ENCODE data around the gene MED31. TPM values are rescaled to one million over a fixed set of nuclear protein-coding genes. Genes with fewer than 3 reads are reported as not detected.
"Not testable (repeated sequence)": the region's sequence is repeated elsewhere in the genome, so short reads cannot be mapped to it uniquely, and the experiment has no call there.

Gene MED31
- 27.5 TPM for polyA plus RNA-seq (2013, experiment 1 of 4)
- 23.9 TPM for polyA plus RNA-seq (2013, experiment 2 of 4)
- 21.5 TPM for polyA plus RNA-seq (2013, experiment 3 of 4)
- 22.3 TPM for polyA plus RNA-seq (2013, experiment 4 of 4)

GRCh38 chr17:6651354-6651918 is at the start of gene MED31, which contains the start of gene C17orf100:
Gene MED31 (minus strand): TSS chr17:6651605. CDS start chr17:6651528, 77 bp downstream.
Gene C17orf100 (plus strand): TSS chr17:6651762. CDS start chr17:6651914, 152 bp downstream.
- Histone ChIP-seq H3K27me3 (ENCODE audit: control insufficient read depth, insufficient read depth, low read length, poor library complexity, severe bottlenecking) (peaks cover 36% of the 10 kb centered on the region), H3K9me3 (ENCODE audit: control insufficient read depth, low read length) (no peaks in the 10 kb centered on the region), H3K36me3 (ENCODE audit: control insufficient read depth, insufficient read depth, low read length) (peaks cover 3% of the 10 kb centered on the region), H3K4me1 (ENCODE audit: control insufficient read depth, insufficient read depth, low read length) (peaks cover 33% of the 10 kb centered on the region), H3K27ac (ENCODE audit: insufficient read depth, low read depth, low read length, poor library complexity, severe bottlenecking) (peak within 1 kb of the TSS; percentile 98), H3K4me3 (ENCODE audit: insufficient read depth, low read depth, low read length) (peak within 1 kb of the TSS; percentile 88)
- 4 to 5% methylated on average over 35 of the region's 35 CpGs for WGBS, 2 experiments

GRCh38 chr17:6700948-6701307 is 49.5 kb upstream of the MED31 start:
- WGBS, 2 experiments: 90 to 94% methylated on average over 8 of the region's 8 CpGs
- Histone ChIP-seq H3K27ac (ENCODE audit: insufficient read depth, low read depth, low read length, poor library complexity, severe bottlenecking) (no peak overlapping the region), H3K27me3 (ENCODE audit: control insufficient read depth, insufficient read depth, low read length, poor library complexity, severe bottlenecking) (peaks cover 6% of the 10 kb centered on the region), H3K9me3 (ENCODE audit: control insufficient read depth, low read length) (no peaks in the 10 kb centered on the region), H3K4me3 (ENCODE audit: insufficient read depth, low read depth, low read length) (no peak overlapping the region), H3K36me3 (ENCODE audit: control insufficient read depth, insufficient read depth, low read length) (no peaks in the 10 kb centered on the region), H3K4me1 (ENCODE audit: control insufficient read depth, insufficient read depth, low read length) (no peaks in the 10 kb centered on the region)

GRCh38 chr17:6699997-6700947 is 48.9 kb upstream of the MED31 start:
- WGBS, 2 experiments: 88 to 91% methylated on average over 16 of the region's 16 CpGs
- Histone ChIP-seq H3K27me3 (ENCODE audit: control insufficient read depth, insufficient read depth, low read length, poor library complexity, severe bottlenecking) (peaks cover 6% of the 10 kb centered on the region), H3K4me3 (ENCODE audit: insufficient read depth, low read depth, low read length) (no peak overlapping the region), H3K9me3 (ENCODE audit: control insufficient read depth, low read length) (no peaks in the 10 kb centered on the region), H3K4me1 (ENCODE audit: control insufficient read depth, insufficient read depth, low read length) (no peaks in the 10 kb centered on the region), H3K36me3 (ENCODE audit: control insufficient read depth, insufficient read depth, low read length) (no peaks in the 10 kb centered on the region), H3K27ac (ENCODE audit: insufficient read depth, low read depth, low read length, poor library complexity, severe bottlenecking) (no peak overlapping the region)

- WGBS, 2 experiments: 88 to 91% methylated on average over 11 of the region's 11 CpGs
- H3K4me3 ChIP-seq (ENCODE audit: insufficient read depth, low read depth, low read length): no peak overlapping the region
- no peaks in the 10 kb centered on the region for H3K9me3 ChIP-seq (ENCODE audit: control insufficient read depth, low read length)
- H3K27me3 ChIP-seq (ENCODE audit: control insufficient read depth, insufficient read depth, low read length, poor library complexity, severe bottlenecking): peaks cover 6% of the 10 kb centered on the region
- no peak overlapping the region for H3K27ac ChIP-seq (ENCODE audit: insufficient read depth, low read depth, low read length, poor library complexity, severe bottlenecking)
- H3K36me3 ChIP-seq (ENCODE audit: control insufficient read depth, insufficient read depth, low read length): no peaks in the 10 kb centered on the region
- no peaks in the 10 kb centered on the region for H3K4me1 ChIP-seq (ENCODE audit: control insufficient read depth, insufficient read depth, low read length)
Observed at GRCh38 chr17:6698004-6698403, 46.6 kb upstream of the MED31 start.

GRCh38 chr17:6696906-6697305 is 45.5 kb upstream of the MED31 start:
- 82 to 86% methylated on average over 5 of the region's 5 CpGs for WGBS, 2 experiments
- H3K9me3 ChIP-seq (ENCODE audit: control insufficient read depth, low read length): no peaks in the 10 kb centered on the region
- no peaks in the 10 kb centered on the region for H3K36me3 ChIP-seq (ENCODE audit: control insufficient read depth, insufficient read depth, low read length)
- no peak overlapping the region for H3K4me3 ChIP-seq (ENCODE audit: insufficient read depth, low read depth, low read length)
- no peaks in the 10 kb centered on the region for H3K4me1 ChIP-seq (ENCODE audit: control insufficient read depth, insufficient read depth, low read length)
- H3K27me3 ChIP-seq (ENCODE audit: control insufficient read depth, insufficient read depth, low read length, poor library complexity, severe bottlenecking): peaks cover 1% of the 10 kb centered on the region
- no peak overlapping the region for H3K27ac ChIP-seq (ENCODE audit: insufficient read depth, low read depth, low read length, poor library complexity, severe bottlenecking)

GRCh38 chr17:6695565-6695964 is 44.2 kb upstream of the MED31 start:
- 92 to 93% methylated on average over 13 of the region's 13 CpGs for WGBS, 2 experiments
- Histone ChIP-seq H3K27me3 (ENCODE audit: control insufficient read depth, insufficient read depth, low read length, poor library complexity, severe bottlenecking) (no peaks in the 10 kb centered on the region), H3K9me3 (ENCODE audit: control insufficient read depth, low read length) (no peaks in the 10 kb centered on the region), H3K36me3 (ENCODE audit: control insufficient read depth, insufficient read depth, low read length) (no peaks in the 10 kb centered on the region), H3K4me1 (ENCODE audit: control insufficient read depth, insufficient read depth, low read length) (no peaks in the 10 kb centered on the region), H3K27ac (ENCODE audit: insufficient read depth, low read depth, low read length, poor library complexity, severe bottlenecking) (no peak overlapping the region), H3K4me3 (ENCODE audit: insufficient read depth, low read depth, low read length) (no peak overlapping the region)

GRCh38 chr17:6695051-6695450 is 43.6 kb upstream of the MED31 start:
- WGBS, 2 experiments: 85 to 89% methylated on average over 2 of the region's 2 CpGs
- H3K4me1 ChIP-seq (ENCODE audit: control insufficient read depth, insufficient read depth, low read length): no peaks in the 10 kb centered on the region
- no peaks in the 10 kb centered on the region for H3K27me3 ChIP-seq (ENCODE audit: control insufficient read depth, insufficient read depth, low read length, poor library complexity, severe bottlenecking)
- no peak overlapping the region for H3K4me3 ChIP-seq (ENCODE audit: insufficient read depth, low read depth, low read length)
- H3K36me3 ChIP-seq (ENCODE audit: control insufficient read depth, insufficient read depth, low read length): no peaks in the 10 kb centered on the region
- H3K9me3 ChIP-seq (ENCODE audit: control insufficient read depth, low read length): no peaks in the 10 kb centered on the region
- H3K27ac ChIP-seq (ENCODE audit: insufficient read depth, low read depth, low read length, poor library complexity, severe bottlenecking): no peak overlapping the region

- not testable (repeated sequence) for H3K9me3 ChIP-seq (ENCODE audit: control insufficient read depth, low read length); H3K4me3 ChIP-seq (ENCODE audit: insufficient read depth, low read depth, low read length); H3K4me1 ChIP-seq (ENCODE audit: control insufficient read depth, insufficient read depth, low read length); H3K27me3 ChIP-seq (ENCODE audit: control insufficient read depth, insufficient read depth, low read length, poor library complexity, severe bottlenecking); H3K27ac ChIP-seq (ENCODE audit: insufficient read depth, low read depth, low read length, poor library complexity, severe bottlenecking); H3K36me3 ChIP-seq (ENCODE audit: control insufficient read depth, insufficient read depth, low read length)
- 89 to 95% methylated on average over 6 of the region's 6 CpGs for WGBS, 2 experiments
Observed at GRCh38 chr17:6691958-6692357, 40.6 kb upstream of the MED31 start.

GRCh38 chr17:6691546-6691945 is 40.1 kb upstream of the MED31 start:
- H3K27me3 ChIP-seq (ENCODE audit: control insufficient read depth, insufficient read depth, low read length, poor library complexity, severe bottlenecking): no peaks in the 10 kb centered on the region
- no peaks in the 10 kb centered on the region for H3K36me3 ChIP-seq (ENCODE audit: control insufficient read depth, insufficient read depth, low read length)
- WGBS, 2 experiments: 89 to 90% methylated on average over 3 of the region's 3 CpGs
- no peaks in the 10 kb centered on the region for H3K4me1 ChIP-seq (ENCODE audit: control insufficient read depth, insufficient read depth, low read length)
- no peak overlapping the region for H3K4me3 ChIP-seq (ENCODE audit: insufficient read depth, low read depth, low read length)
- no peak overlapping the region for H3K27ac ChIP-seq (ENCODE audit: insufficient read depth, low read depth, low read length, poor library complexity, severe bottlenecking)
- H3K9me3 ChIP-seq (ENCODE audit: control insufficient read depth, low read length): no peaks in the 10 kb centered on the region

GRCh38 chr17:6690641-6691040 is 39.2 kb upstream of the MED31 start:
- H3K4me3 ChIP-seq (ENCODE audit: insufficient read depth, low read depth, low read length): no peak overlapping the region
- no peaks in the 10 kb centered on the region for H3K36me3 ChIP-seq (ENCODE audit: control insufficient read depth, insufficient read depth, low read length)
- H3K9me3 ChIP-seq (ENCODE audit: control insufficient read depth, low read length): no peaks in the 10 kb centered on the region
- H3K27ac ChIP-seq (ENCODE audit: insufficient read depth, low read depth, low read length, poor library complexity, severe bottlenecking): no peak overlapping the region
- no peaks in the 10 kb centered on the region for H3K27me3 ChIP-seq (ENCODE audit: control insufficient read depth, insufficient read depth, low read length, poor library complexity, severe bottlenecking)
- no peaks in the 10 kb centered on the region for H3K4me1 ChIP-seq (ENCODE audit: control insufficient read depth, insufficient read depth, low read length)
- WGBS, 2 experiments: 88 to 90% methylated on average over 11 of the region's 11 CpGs

All from ectodermal cell (in vitro differentiated cells).